K562 (cell line): ENCODE measurements around the gene CERS2.

Source experiments
- CHD4 ChIP-seq: fragments of 200-600 bp; sonication (generic); IDR thresholded peaks from 3 replicates; pipeline ENCODE4 v1.6.1; 2012; ENCODE audit warnings: low read depth, mild to moderate bottlenecking, mixed read lengths, low read length, inconsistent platforms; ENCODE audit not compliant: insufficient read depth, insufficient replicate concordance, poor library complexity, severe bottlenecking
- TEAD2 ChIP-seq: fragments of 450-650 bp; IDR thresholded peaks from 2 replicates; pipeline ENCODE4 v1.6.1; 2016; ENCODE audit warnings: missing genetic modification characterization, control low read depth, missing compliant biosample characterization
- THAP7 ChIP-seq: fragments of 250-450 bp; sonication (Bioruptor Pico); IDR thresholded peaks from 2 replicates; pipeline ENCODE4 v1.5.0; 2021
- TF ChIP-seq, protein P1 (sequence below): IDR thresholded peaks from 2 replicates; pipeline ENCODE4 v1.6.1; 2012; ENCODE audit warnings: low read depth, low read length, improper control_type of control experiment, borderline replicate concordance

- TF ChIP-seq, protein P1, sequence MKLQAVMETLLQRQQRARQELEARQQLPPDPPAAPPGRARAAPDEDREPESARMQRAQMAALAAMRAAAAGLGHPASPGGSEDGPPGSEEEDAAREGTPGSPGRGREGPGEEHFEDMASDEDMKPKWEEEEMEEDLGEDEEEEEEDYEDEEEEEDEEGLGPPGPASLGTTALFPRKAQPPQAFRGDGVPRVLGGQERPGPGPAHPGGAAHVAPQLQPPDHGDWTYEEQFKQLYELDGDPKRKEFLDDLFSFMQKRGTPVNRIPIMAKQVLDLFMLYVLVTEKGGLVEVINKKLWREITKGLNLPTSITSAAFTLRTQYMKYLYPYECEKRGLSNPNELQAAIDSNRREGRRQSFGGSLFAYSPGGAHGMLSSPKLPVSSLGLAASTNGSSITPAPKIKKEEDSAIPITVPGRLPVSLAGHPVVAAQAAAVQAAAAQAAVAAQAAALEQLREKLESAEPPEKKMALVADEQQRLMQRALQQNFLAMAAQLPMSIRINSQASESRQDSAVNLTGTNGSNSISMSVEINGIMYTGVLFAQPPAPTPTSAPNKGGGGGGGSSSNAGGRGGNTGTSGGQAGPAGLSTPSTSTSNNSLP: no peak
- TF ChIP-seq CHD4: no peak
- no peak for TF ChIP-seq THAP7 (CRISPR knock-in tag)
- no peak for TF ChIP-seq TEAD2 (tag)
Observed at GRCh38 chr1:151008244-151009205, 33.9 kb upstream of the CERS2 start, which contains the start of gene PRUNE1.
